NT2/D1 (cell line): ENCODE data around the gene CFAP119.

Experiments
- DNase-seq: peaks from one replicate; pipeline ENCODE4 v3.0.0-alpha.2; 2011; ENCODE audit warnings: low read depth, low spot score
- H3K27me3 ChIP-seq: 2 replicates; pipeline ENCODE4 v1.6.0; 2011; ENCODE audit warnings: mild to moderate bottlenecking; ENCODE audit not compliant: insufficient read length, insufficient read depth
- H3K36me3 ChIP-seq: 2 replicates; pipeline ENCODE4 v1.6.1; 2011; ENCODE audit warnings: mild to moderate bottlenecking, low read length, mixed read lengths; ENCODE audit not compliant: insufficient read depth, insufficient read length
- H3K4me1 ChIP-seq: 2 replicates; pipeline ENCODE4 v1.5.1; 2011; ENCODE audit not compliant: insufficient read depth, insufficient read length
- H3K4me3 ChIP-seq: 2 replicates; pipeline ENCODE4 v1.5.1; 2011; ENCODE audit warnings: low read depth; ENCODE audit not compliant: insufficient read length
- H3K9ac ChIP-seq: 2 replicates; pipeline ENCODE4 v1.6.0; 2011; ENCODE audit warnings: low read depth; ENCODE audit not compliant: insufficient read length
- H3K9me3 ChIP-seq: 2 replicates; pipeline ENCODE4 v1.5.1; 2011; ENCODE audit warnings: mild to moderate bottlenecking, low read length; ENCODE audit not compliant: insufficient read depth
- SUZ12 ChIP-seq: IDR thresholded peaks from 2 replicates; pipeline ENCODE4 v1.6.1; 2011; ENCODE audit not compliant: insufficient read length, insufficient read depth; ENCODE audit errors: extremely low read depth
- YY1 ChIP-seq: IDR thresholded peaks from 2 replicates; pipeline ENCODE4 v1.6.1; 2011; ENCODE audit not compliant: insufficient read length, insufficient read depth
- ZNF274 ChIP-seq: IDR thresholded peaks from 2 replicates; pipeline ENCODE4 v1.6.1; 2011; ENCODE audit warnings: mild to moderate bottlenecking, low read depth, low read length

Gene CFAP119

DNA sequence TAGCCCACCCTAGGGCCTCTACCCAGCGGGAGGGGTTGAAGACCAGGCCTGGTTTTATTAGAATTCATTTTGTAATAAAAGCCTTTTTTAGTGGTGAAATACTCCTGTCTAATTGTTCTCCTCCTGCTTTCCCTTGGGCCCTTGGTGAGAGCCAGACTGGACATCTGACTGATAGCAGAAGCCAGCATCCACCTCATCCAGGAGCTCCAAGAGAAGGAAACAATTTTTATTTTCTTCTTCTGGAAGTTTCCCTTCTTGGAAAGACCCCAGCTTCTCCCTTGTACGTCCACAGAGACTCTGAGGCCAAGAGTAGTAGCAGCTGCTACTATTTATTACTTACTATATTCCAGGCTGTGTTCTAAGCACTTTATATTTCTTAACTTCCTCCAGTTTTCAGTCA lies 17.7 kb downstream of the CFAP119 start:
- no peaks in the 10 kb centered on the region for H3K27me3 ChIP-seq
- no peak overlapping the region for H3K9ac ChIP-seq
- DNase-seq, result no peak
- peaks cover 18% of the 10 kb centered on the region for H3K4me1 ChIP-seq
- H3K9me3 ChIP-seq, result no peaks in the 10 kb centered on the region
- H3K36me3 ChIP-seq, result peaks cover 55% of the 10 kb centered on the region
- TF ChIP-seq SUZ12 (no peak), ZNF274 (no peak), YY1 (no peak)
- H3K4me3 ChIP-seq, result no peak overlapping the region

DNA sequence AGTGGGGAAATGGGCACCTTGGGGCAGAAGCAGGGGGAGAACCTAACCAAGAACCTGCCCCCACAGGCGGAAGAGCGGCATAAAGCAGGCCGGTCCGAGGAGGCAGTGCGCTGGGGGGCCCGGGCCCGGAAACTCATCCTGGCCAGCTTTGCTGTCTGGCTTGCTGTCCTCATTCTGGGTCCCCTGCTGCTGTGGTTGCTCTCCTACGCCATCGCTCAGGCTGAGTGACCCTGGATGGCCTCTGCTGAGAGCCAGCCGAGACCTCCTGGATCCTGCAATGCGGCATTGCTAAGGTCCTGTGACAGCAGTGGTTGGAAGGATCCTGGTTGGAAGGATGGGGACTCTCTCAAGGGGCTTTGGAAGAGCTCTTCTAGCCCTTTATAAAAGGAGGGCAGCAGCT lies 18.1 kb downstream of the CFAP119 start:
- TF ChIP-seq ZNF274 (no peak), YY1 (no peak), SUZ12 (no peak)
- Histone ChIP-seq H3K4me3 (no peak overlapping the region), H3K4me1 (peaks cover 20% of the 10 kb centered on the region), H3K36me3 (peaks cover 60% of the 10 kb centered on the region), H3K9ac (no peak overlapping the region), H3K9me3 (no peaks in the 10 kb centered on the region), H3K27me3 (no peaks in the 10 kb centered on the region)
- DNase-seq, result no peak

DNA sequence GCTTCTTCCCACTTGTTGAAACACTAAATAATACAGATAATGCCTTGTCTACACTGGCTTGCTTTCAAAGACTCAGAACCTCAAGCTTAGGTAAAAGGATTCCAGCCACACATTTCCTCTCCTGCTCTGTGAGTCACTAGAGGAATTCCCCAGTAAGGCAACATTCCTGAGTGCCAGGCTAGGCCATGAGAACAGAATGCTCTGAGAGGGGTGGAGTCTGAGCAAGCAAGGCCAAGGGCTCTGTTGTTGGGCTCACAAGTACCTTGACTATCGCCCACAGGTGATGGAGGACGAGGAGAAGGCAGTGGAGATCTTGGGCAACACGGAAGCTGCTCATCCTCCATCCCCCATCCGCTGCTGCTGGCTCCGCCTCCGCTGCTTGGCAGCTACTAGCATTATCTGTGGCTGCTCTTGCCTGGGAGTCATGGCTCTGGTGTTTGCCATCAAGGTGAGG lies 20.4 kb downstream of the CFAP119 start:
- peaks cover 17% of the 10 kb centered on the region for H3K4me1 ChIP-seq
- DNase-seq, result peak; percentile 38
- H3K4me3 ChIP-seq, result no peak overlapping the region
- H3K9ac ChIP-seq, result no peak overlapping the region
- peaks cover 82% of the 10 kb centered on the region for H3K36me3 ChIP-seq
- TF ChIP-seq YY1 (no peak), ZNF274 (no peak), SUZ12 (no peak)
- H3K27me3 ChIP-seq, result no peaks in the 10 kb centered on the region
- no peaks in the 10 kb centered on the region for H3K9me3 ChIP-seq

DNA sequence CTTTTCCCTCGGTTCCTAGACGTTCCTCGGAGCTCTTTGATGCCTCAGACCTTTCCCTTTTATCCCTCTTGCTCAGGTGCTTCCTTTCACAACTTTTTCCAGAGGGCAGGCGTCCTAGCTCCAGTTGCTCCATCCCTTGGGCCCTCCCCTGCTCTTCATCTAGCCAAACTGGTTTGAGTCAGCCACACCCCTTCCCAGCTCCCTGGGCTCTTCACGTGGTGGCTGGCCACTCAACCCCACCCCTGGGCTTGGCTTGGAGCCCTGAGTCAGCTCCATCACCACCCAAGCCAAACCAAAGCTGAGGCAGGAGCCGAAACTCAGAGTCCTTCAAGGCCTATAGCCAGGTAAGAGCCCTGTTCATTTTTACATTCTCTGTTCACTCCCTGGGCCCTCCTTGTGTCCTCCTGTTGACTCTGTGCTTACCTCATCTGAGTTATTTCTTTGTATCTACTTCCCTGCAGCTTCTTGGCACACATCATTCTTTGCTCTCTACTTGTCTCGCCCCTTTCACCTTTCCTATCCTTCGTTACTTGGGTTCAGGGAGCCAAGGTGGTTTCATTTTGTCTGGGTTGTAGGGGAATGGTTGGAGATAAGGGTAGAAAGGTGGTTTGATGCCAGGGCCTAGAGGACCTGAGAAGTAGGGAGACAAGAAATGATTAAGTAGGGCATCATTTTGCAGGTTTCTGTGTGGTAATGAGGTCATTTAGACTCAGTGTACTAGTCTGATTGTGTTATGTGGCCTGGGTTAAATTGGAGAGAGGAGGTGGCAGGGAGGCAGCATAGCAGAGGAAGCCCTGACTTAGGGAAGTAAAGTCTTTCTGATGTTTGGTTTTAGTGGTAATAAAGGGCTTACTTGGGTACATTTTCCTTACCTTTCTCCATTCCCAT lies 21.3 kb downstream of the CFAP119 start:
- peaks cover 91% of the 10 kb centered on the region for H3K36me3 ChIP-seq
- no peak for DNase-seq

DNA sequence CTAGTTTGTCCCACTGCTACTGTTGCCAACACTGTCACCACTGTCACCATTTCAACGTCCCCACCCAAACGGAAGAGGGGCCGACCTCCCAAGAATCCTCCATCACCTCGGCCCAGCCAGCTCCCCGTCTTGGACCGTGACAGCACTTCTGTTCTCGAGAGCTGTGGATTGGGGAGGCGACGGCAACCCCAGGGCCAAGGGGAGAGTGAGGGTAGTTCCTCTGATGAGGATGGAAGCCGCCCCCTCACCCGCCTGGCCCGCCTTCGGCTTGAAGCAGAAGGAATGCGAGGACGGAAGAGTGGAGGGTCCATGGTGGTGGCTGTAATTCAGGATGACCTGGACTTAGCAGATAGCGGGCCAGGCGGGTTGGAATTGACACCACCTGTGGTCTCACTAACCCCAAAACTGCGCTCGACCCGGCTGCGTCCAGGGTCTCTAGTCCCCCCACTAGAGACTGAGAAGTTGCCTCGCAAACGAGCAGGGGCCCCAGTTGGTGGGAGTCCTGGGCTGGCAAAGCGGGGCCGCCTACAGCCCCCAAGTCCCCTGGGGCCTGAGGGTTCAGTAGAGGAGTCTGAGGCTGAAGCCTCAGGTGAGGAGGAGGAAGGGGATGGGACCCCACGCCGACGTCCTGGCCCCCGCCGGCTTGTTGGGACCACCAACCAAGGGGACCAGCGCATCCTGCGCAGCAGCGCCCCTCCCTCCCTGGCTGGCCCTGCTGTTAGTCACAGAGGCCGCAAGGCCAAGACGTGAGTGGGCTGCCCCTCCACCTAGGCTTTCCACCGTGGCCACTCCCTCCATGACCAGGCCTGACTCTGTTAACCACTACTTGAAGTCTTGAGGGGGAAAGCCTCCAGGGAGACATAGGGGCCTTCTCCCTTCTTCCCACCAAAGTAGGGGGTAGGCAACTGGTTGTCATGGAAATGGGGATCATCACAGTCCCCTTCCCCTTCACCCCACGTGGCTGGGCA lies 22.6 kb downstream of the CFAP119 start:
- TF ChIP-seq ZNF274, result no peak
- no peak for TF ChIP-seq YY1
- TF ChIP-seq SUZ12, result no peak
- H3K9ac ChIP-seq, result no peak overlapping the region
- peaks cover 17% of the 10 kb centered on the region for H3K4me1 ChIP-seq
- no peak overlapping the region for H3K4me3 ChIP-seq
- H3K9me3 ChIP-seq, result no peaks in the 10 kb centered on the region
- DNase-seq, result no peak
- H3K27me3 ChIP-seq, result no peaks in the 10 kb centered on the region
- peaks cover 88% of the 10 kb centered on the region for H3K36me3 ChIP-seq

More for the DNA sequence above, 21.3 kb downstream of the CFAP119 start:
- no peak for TF ChIP-seq YY1
- no peak for TF ChIP-seq ZNF274
- TF ChIP-seq SUZ12, result no peak
- Histone ChIP-seq H3K4me1 (peaks cover 17% of the 10 kb centered on the region), H3K9ac (no peak overlapping the region), H3K4me3 (no peak overlapping the region), H3K9me3 (no peaks in the 10 kb centered on the region), H3K27me3 (no peaks in the 10 kb centered on the region)

DNA sequence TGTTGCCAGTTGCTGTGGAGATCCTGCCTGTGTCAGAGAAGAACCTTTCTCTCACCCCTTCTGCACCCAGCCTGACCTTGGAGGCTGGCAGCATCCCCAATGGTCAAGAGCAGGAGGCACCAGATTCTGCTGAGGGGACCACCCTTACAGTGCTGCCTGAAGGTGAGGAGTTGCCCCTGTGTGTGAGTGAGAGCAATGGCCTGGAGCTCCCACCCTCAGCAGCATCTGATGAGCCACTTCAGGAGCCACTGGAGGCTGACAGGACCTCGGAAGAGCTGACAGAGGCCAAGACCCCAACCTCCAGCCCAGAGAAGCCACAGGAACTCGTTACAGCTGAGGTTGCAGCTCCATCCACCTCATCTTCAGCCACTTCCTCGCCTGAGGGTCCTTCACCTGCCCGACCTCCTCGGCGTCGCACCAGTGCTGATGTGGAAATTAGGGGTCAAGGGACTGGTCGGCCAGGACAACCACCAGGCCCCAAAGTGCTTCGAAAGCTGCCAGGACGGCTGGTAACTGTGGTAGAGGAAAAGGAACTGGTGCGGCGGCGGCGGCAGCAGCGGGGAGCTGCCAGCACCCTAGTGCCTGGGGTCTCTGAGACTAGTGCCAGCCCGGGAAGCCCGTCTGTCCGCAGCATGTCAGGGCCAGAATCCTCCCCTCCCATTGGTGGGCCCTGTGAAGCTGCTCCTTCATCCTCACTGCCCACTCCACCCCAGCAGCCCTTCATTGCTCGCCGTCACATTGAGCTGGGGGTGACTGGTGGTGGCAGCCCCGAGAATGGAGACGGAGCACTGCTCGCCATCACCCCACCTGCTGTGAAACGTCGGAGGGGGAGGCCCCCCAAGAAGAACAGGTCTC lies 23.8 kb downstream of the CFAP119 start:
- no peak for DNase-seq
- peaks cover 17% of the 10 kb centered on the region for H3K4me1 ChIP-seq
- H3K4me3 ChIP-seq, result no peak overlapping the region
- H3K36me3 ChIP-seq, result peaks cover 88% of the 10 kb centered on the region
- H3K9me3 ChIP-seq, result no peaks in the 10 kb centered on the region
- no peaks in the 10 kb centered on the region for H3K27me3 ChIP-seq
- no peak overlapping the region for H3K9ac ChIP-seq
- TF ChIP-seq ZNF274 (no peak), SUZ12 (no peak), YY1 (no peak)
